ENCODE measurements around the gene TNFSF9.
A peak's percentile ranks its signal among the peaks of the same experiment; 100 is the strongest.

The TNFSF9 gene

GRCh38 chr19:6573350-6573749, 42.5 kb downstream of the TNFSF9 start:
- DNase-seq, result no peak

DNA sequence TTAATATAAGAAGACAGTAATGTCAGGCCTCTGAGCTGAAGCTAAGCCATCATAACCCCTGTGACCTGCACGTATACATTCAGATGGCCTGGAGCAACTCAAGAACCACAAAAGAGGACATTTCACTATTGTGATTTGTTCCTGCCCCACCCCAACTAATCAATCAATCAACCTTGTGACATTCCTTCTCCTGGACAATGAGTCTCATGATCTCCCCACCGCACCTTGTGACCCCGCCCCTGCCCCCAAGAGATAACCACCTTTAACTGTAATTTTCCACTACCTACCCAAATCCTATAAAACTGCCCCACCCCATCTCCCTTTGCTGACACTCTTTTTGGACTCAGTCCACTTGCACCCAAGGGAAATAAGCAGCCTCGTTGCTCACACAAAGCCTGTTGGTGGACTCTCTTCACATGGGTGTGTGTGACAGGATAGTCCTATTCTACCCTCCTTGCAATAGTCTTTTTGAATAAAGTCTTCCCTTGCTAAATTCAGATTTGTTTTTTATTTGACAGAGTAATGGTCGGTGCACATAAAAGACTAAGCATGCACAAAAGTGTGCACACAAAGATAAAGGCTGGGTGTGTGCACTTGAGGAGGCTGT, 46.1 kb downstream of the TNFSF9 start:
- DNase-seq, result peak; percentile 53

DNA sequence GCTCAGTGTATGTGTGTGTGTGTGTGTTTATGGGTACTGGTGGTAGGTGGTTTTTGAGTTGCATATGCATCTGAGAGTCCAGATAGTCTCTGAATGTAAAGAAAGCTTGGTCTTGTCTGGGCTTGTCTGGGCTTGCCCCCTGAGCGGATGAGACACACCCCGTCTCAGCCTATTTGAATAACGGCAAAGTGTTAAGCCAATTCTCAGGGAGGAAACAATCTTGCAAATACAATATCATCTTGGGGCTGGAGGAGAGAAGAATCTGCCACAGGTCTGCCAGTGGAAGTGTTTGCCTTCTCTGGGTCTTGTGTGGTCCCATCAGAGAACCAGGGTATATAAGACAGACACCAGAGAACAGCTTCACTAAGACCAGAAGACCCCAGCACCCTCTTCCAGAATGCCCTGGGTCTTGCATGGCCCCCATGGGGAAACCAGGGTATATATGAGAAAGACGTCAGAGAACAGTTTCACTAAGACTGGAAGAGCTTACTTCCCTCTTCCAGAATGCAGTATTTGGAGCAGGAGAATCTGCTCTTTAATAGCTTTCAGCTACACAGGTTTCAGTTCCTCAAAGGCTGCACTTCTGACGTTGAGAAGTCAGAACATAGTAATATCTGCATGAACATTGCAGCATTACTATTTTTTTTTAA, 46.8 kb downstream of the TNFSF9 start:
- DNase-seq, result peak; percentile 100

GRCh38 chr19:6579450-6580178, 48.8 kb downstream of the TNFSF9 start:
- DNase-seq, result peak; percentile 67

GRCh38 chr19:6580313-6580712, 49.5 kb downstream of the TNFSF9 start:
- peak; percentile 37 for DNase-seq

DNA sequence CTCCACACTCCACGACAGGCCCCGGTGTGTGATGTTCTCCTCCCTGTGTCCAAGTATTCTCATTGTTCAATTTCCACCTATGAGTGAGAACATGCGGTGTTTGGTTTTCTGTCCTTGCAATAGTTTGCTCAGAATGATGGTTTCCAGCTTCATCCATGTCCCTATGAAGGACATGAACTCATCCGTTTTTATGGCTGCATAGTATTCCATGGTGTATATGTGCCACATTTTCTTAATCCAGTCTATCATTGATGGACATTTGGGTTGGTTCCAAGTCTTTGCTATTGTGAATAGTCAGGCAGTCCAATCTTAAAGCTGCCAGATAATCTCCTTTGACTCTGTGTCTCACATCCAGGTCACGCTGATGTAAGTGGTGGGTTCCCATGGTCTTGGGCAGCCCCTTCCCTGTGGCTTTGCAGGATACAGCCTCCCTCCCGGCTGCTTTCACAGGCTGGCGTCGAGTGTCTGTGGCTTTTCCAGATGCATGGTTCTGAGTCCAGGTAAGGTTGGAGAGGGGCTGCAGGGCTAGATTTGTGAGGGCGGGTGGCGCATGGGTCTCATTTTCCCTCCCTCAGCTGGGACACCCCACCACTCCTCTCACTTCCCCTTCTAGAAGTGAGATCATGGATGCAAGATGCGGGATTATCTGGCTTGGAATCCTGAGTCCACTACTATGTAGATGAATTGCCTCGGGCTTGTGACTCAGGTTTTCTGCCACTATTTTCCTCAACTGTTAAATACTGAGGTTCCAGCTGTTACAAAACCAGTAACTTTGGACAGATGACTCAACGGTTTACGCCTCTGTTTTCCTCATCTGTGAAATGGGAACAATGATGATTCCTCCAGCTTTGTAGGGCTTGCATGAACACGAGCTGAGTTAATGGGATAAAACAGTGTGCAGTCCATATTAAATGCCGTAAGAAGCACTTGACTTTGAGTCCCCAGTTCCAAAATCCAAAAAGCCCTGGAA, 52.0 kb downstream of the TNFSF9 start:
- peak; percentile 63 for DNase-seq
